Ovary (tissue), 3 donors: ENCODE results near the gene PLEKHH2.

Experiments
- CTCF ChIP-seq, 3 donors: fragments of 450-650 bp in 2 of 3; fragments of 200-600 bp in 1 of 3; IDR thresholded peaks; one replicate each; pipeline versions ENCODE4 v1.5.1 to v1.8.0; 2016 to 2022; ENCODE audit warnings: antibody characterized with exemption in 3 of 3, mild to moderate bottlenecking in 1 of 3
- EP300 ChIP-seq: sonication (generic); formaldehyde crosslinking; IDR thresholded peaks from one replicate; pipeline ENCODE4 v1.6.1; 2017; ENCODE audit warnings: antibody characterized with exemption
- donor health status: DM: no; HTN: no; CAD: no.

GRCh38 chr2:43798300-43798699 is 161.2 kb downstream of the PLEKHH2 start:
- no peak for TF ChIP-seq EP300
- TF ChIP-seq CTCF (IDR thresholded peaks at IDR 0.05): no peak
